ENCODE results near the gene MYO1D.

DNA sequence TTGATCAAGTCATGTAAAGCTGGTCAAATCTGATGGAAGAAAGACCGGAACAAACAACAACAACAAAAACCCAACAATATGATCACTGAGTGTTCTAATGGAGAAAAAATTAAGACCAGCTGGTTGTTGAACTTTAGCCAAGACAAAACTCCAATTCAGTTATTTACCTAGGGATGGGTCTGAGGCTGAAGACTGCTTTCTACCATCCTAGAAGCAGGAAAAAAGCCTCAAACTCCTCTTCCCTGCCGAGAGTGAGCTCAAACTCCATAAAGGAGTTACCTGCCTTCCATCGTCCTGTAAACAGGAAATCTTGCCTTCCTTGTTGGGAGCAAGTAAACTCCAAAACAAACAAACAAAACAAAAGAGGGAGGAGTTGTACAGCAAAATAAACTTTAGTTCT lies 28.0 kb upstream of the MYO1D start:
- TF ChIP-seq, protein P1, sequence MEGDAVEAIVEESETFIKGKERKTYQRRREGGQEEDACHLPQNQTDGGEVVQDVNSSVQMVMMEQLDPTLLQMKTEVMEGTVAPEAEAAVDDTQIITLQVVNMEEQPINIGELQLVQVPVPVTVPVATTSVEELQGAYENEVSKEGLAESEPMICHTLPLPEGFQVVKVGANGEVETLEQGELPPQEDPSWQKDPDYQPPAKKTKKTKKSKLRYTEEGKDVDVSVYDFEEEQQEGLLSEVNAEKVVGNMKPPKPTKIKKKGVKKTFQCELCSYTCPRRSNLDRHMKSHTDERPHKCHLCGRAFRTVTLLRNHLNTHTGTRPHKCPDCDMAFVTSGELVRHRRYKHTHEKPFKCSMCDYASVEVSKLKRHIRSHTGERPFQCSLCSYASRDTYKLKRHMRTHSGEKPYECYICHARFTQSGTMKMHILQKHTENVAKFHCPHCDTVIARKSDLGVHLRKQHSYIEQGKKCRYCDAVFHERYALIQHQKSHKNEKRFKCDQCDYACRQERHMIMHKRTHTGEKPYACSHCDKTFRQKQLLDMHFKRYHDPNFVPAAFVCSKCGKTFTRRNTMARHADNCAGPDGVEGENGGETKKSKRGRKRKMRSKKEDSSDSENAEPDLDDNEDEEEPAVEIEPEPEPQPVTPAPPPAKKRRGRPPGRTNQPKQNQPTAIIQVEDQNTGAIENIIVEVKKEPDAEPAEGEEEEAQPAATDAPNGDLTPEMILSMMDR (conservative IDR thresholded peaks at IDR 0.05; ENCODE audit: low read length) = no peak
- no peak for TF ChIP-seq EZH2phosphoT487 (IDR thresholded peaks at IDR 0.05; ENCODE audit: borderline replicate concordance, low read depth, low read length)
